Measurements from ENCODE around the gene CASS4. TPM values are rescaled to one million over a fixed set of nuclear protein-coding genes. Genes with fewer than 3 reads are reported as not detected.

The CASS4 gene
- total and polyA plus RNA-seq, 2 donors (not counting 3 experiments of a cell fraction or from before 2014, with no cell fraction given) = not detected

DNA sequence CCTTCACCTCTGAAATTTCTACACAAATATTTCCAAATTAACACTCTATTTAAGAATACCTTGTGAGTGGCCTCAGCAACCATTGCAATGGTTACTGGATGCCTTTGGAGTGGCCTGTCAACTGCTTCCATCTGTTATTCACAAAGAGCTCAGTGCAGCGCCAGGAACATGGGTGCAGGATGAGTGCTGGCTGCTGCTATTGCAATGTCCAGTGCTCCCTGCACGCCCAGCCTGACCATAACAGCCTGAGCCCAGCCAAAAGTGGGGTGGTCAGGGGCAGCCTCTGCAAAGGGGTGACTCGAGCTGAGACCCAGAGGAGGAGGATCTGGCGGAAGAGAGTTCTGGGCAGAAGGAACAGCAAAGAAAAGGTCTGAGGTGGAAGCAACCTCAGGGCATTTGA, 18.4 kb downstream of the CASS4 start:
- H3K27me3 ChIP-seq (ENCODE audit: control insufficient read depth in 2 of 2, insufficient read depth in 2 of 2, low read length in 2 of 2) = peaks cover 64 to 70% of the 10 kb centered on the region in 2 experiments
- intact Hi-C loops (cut with micrococcal nuclease) = no loop called here
- FAIRE-seq (no peak), DNase-seq (ENCODE audit: low read depth, low spot score) (no peak)
- no peaks in the 10 kb centered on the region for H3K79me2 ChIP-seq (ENCODE audit: control insufficient read depth, insufficient read depth, low read length)
- no TSS peak for BruUV-seq (replicated peaks)
- H3K36me3 ChIP-seq (ENCODE audit: control insufficient read depth in 2 of 2, extremely low read depth in 1 of 2, insufficient read depth in 2 of 2, low read length in 2 of 2) = no peaks in the 10 kb centered on the region
- no peak overlapping the region for H3K4me3 ChIP-seq (replicated peaks in 1 of 3; ENCODE audit: insufficient read depth in 1 of 3, low read depth in 1 of 3, low read length in 3 of 3)
- no peak overlapping the region for H3K27ac ChIP-seq (ENCODE audit: insufficient read depth, low read depth, low read length)
- H3K9ac ChIP-seq (replicated peaks; ENCODE audit: extremely low read depth, insufficient read depth, low read length) = no peak overlapping the region
- H3K4me1 ChIP-seq (ENCODE audit: control insufficient read depth, extremely low read depth, insufficient read depth, low read length) = peaks cover 2% of the 10 kb centered on the region
- CTCF ChIA-PET = no interaction called here
- dilution Hi-C loops (cut with MboI; ENCODE audit: extremely low pct_ligation_motif_present, low sequenced_read_pairs) = no loop called here
- no peaks in the 10 kb centered on the region for H3K9me1 ChIP-seq (replicated peaks; ENCODE audit: control insufficient read depth, extremely low read depth, insufficient read depth, low read length)
- H4K20me1 ChIP-seq (replicated peaks; ENCODE audit: control insufficient read depth, extremely low read depth, insufficient read depth, low read length) = no peaks in the 10 kb centered on the region
- POLR2A ChIA-PET = no interaction called here
- no peak overlapping the region for H3K4me2 ChIP-seq (ENCODE audit: insufficient read depth, low read length)
- no peak overlapping the region for H2AFZ ChIP-seq (ENCODE audit: low read depth, low read length)
- no peaks in the 10 kb centered on the region for H3K9me3 ChIP-seq (replicated peaks; ENCODE audit: control insufficient read depth, insufficient read depth, low read length)
- TF ChIP-seq FOS (IDR thresholded peaks at IDR 0.05; ENCODE audit: borderline replicate concordance, insufficient read depth, low read length) (no peak), POLR2AphosphoS5 (IDR thresholded peaks at IDR 0.05; ENCODE audit: insufficient read depth, low read depth, low read length) (no peak), GATA2 (IDR thresholded peaks at IDR 0.05; ENCODE audit: insufficient read depth, insufficient read length, low read depth, low read length) (no peak), MYC (IDR thresholded peaks at IDR 0.05; ENCODE audit: low read depth, low read length) (no peak), EZH2 (IDR thresholded peaks at IDR 0.05; ENCODE audit: borderline replicate concordance, low read depth, low read length, severe bottlenecking) (no peak), POLR2A (IDR thresholded peaks at IDR 0.05; ENCODE audit: low read depth, low read length) (no peak), JUN (IDR thresholded peaks at IDR 0.05; ENCODE audit: borderline replicate concordance, insufficient read depth, insufficient read length, low read depth) (no peak)
- TF ChIP-seq, protein P1, sequence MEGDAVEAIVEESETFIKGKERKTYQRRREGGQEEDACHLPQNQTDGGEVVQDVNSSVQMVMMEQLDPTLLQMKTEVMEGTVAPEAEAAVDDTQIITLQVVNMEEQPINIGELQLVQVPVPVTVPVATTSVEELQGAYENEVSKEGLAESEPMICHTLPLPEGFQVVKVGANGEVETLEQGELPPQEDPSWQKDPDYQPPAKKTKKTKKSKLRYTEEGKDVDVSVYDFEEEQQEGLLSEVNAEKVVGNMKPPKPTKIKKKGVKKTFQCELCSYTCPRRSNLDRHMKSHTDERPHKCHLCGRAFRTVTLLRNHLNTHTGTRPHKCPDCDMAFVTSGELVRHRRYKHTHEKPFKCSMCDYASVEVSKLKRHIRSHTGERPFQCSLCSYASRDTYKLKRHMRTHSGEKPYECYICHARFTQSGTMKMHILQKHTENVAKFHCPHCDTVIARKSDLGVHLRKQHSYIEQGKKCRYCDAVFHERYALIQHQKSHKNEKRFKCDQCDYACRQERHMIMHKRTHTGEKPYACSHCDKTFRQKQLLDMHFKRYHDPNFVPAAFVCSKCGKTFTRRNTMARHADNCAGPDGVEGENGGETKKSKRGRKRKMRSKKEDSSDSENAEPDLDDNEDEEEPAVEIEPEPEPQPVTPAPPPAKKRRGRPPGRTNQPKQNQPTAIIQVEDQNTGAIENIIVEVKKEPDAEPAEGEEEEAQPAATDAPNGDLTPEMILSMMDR (IDR thresholded peaks at IDR 0.05; ENCODE audit: extremely low read depth in 1 of 2, insufficient read depth in 1 of 2, low read depth in 1 of 2, low read length in 2 of 2) = no peak
- TF ChIP-seq, protein P2, sequence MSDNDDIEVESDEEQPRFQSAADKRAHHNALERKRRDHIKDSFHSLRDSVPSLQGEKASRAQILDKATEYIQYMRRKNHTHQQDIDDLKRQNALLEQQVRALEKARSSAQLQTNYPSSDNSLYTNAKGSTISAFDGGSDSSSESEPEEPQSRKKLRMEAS (IDR thresholded peaks at IDR 0.05; ENCODE audit: insufficient read depth, insufficient read length) = no peak
